Stimulated activated CD8-positive, alpha-beta memory T cell treated with anti-CD3 and anti-CD28 coated beads, Interleukin-12 subunit alpha, Interleukin-12 subunit beta, amount 100 ng/mL, for 4 hours (primary cell): Measurements from ENCODE around the gene ADAT2.

Experiments used
- DNase-seq: peaks from one replicate; pipeline ENCODE4 v3.0.0-alpha.2; 2020; ENCODE audit warnings: low read depth

ADAT2 gene

GRCh38 chr6:143441680-143442545 is 8.6 kb downstream of the ADAT2 start:
- no peak for DNase-seq

GRCh38 chr6:143441010-143441409 is 9.5 kb downstream of the ADAT2 start:
- no peak for DNase-seq

GRCh38 chr6:143432588-143432987 is 17.9 kb downstream of the ADAT2 start:
- DNase-seq: no peak

GRCh38 chr6:143431226-143431625 is 19.3 kb downstream of the ADAT2 start:
- no peak for DNase-seq

- no peak for DNase-seq
These were observed 20.5 kb downstream of the ADAT2 start for GRCh38 chr6:143429970-143430369.

- DNase-seq: peak; percentile 44
These were observed 23.2 kb downstream of the ADAT2 start for GRCh38 chr6:143427109-143427817.

- no peak for DNase-seq
These were observed 24.5 kb downstream of the ADAT2 start for GRCh38 chr6:143426026-143426425.

- no peak for DNase-seq
These were observed 31.0 kb downstream of the ADAT2 start for GRCh38 chr6:143419526-143419925.

- no peak for DNase-seq
These were observed 35.7 kb downstream of the ADAT2 start for GRCh38 chr6:143414769-143415168.

GRCh38 chr6:143410859-143411270 is 39.6 kb downstream of the ADAT2 start:
- DNase-seq: no peak

GRCh38 chr6:143408787-143409162 is 41.7 kb downstream of the ADAT2 start:
- no peak for DNase-seq

- DNase-seq: no peak
These were observed 42.2 kb downstream of the ADAT2 start for GRCh38 chr6:143408151-143408786.

- no peak for DNase-seq
These were observed 43.8 kb downstream of the ADAT2 start for GRCh38 chr6:143406673-143407072.

- DNase-seq: no peak
These were observed 44.9 kb downstream of the ADAT2 start for GRCh38 chr6:143405373-143406154.

GRCh38 chr6:143402721-143403336 is 47.7 kb downstream of the ADAT2 start:
- DNase-seq: no peak

GRCh38 chr6:143401636-143402370 is 48.7 kb downstream of the ADAT2 start:
- no peak for DNase-seq

GRCh38 chr6:143401068-143401446 is 49.4 kb downstream of the ADAT2 start:
- DNase-seq: no peak

GRCh38 chr6:143400258-143401067 is 50.0 kb downstream of the ADAT2 start:
- no peak for DNase-seq

- DNase-seq: no peak
These were observed 50.7 kb downstream of the ADAT2 start for GRCh38 chr6:143399775-143400174.

GRCh38 chr6:143399176-143399575 is 51.3 kb downstream of the ADAT2 start:
- no peak for DNase-seq
